Measurements from ENCODE around the gene PNRC2. TPM values are rescaled to one million over a fixed set of nuclear protein-coding genes. Genes with fewer than 3 reads are reported as not detected.
A peak's percentile ranks its signal among the peaks of the same experiment; 100 is the strongest.

The PNRC2 gene
- total RNA-seq, 4 donors from 2014 or later = 136 to 246 (median 207) TPM

- peaks cover 3 to 28% (median 9%) of the 10 kb centered on the region in 3 donors for H3K4me1 ChIP-seq
- peaks cover 10 to 71% of the 10 kb centered on the region in 2 donors for H3K36me3 ChIP-seq
- no peaks in the 10 kb centered on the region for H3K27me3 ChIP-seq
- no peaks in the 10 kb centered on the region for H3K9me3 ChIP-seq
- TF ChIP-seq EP300 (IDR thresholded peaks at IDR 0.05) (no peak), CTCF (IDR thresholded peaks at IDR 0.05) (no peak), POLR2AphosphoS5 (IDR thresholded peaks at IDR 0.05) (no peak), POLR2A (IDR thresholded peaks at IDR 0.05) (no peak)
- peak overlapping the region in 1 of 4 donors; percentile 5 for H3K27ac ChIP-seq
- H3K4me3 ChIP-seq = no peak overlapping the region
- ATAC-seq = no peak
Measured at GRCh38 chr1:23966973-23967493, 7.4 kb downstream of the PNRC2 start.

- peaks cover 3 to 27% (median 9%) of the 10 kb centered on the region in 3 donors for H3K4me1 ChIP-seq
- no peak for ATAC-seq
- H3K36me3 ChIP-seq = peaks cover 10 to 78% of the 10 kb centered on the region in 2 donors
- no peaks in the 10 kb centered on the region for H3K27me3 ChIP-seq
- no peak overlapping the region for H3K4me3 ChIP-seq
- 62 to 100% methylated on average over 1 to 2 of the region's 2 CpGs for WGBS, 2 donors (ENCODE audit: low coverage in 1 of 2)
- TF ChIP-seq POLR2A (IDR thresholded peaks at IDR 0.05) (no peak), POLR2AphosphoS5 (IDR thresholded peaks at IDR 0.05) (no peak), EP300 (IDR thresholded peaks at IDR 0.05) (no peak), CTCF (IDR thresholded peaks at IDR 0.05) (no peak)
- H3K9me3 ChIP-seq = no peaks in the 10 kb centered on the region
- H3K27ac ChIP-seq = no peak overlapping the region
Measured at GRCh38 chr1:23967871-23968270, 8.2 kb downstream of the PNRC2 start.

GRCh38 chr1:23977187-23977853 is 17.7 kb downstream of the PNRC2 start:
- Histone ChIP-seq H3K9me3 (no peaks in the 10 kb centered on the region), H3K27ac (peak overlapping the region; percentile 6 to 98 (median 56)), H3K4me1 (peaks cover 12 to 73% (median 19%) of the 10 kb centered on the region in 3 donors), H3K27me3 (no peaks in the 10 kb centered on the region), H3K4me3 (peak overlapping the region in 1 of 2 donors; percentile 23), H3K36me3 (peaks cover 0 to 22% of the 10 kb centered on the region in 2 donors)
- WGBS, 2 donors (ENCODE audit: low coverage in 1 of 2) = 40 to 57% methylated on average over 3 to 4 of the region's 4 CpGs
- TF ChIP-seq CTCF (IDR thresholded peaks at IDR 0.05) = no peak
- no peak for TF ChIP-seq POLR2A (IDR thresholded peaks at IDR 0.05)
- TF ChIP-seq POLR2AphosphoS5 (IDR thresholded peaks at IDR 0.05) = no peak
- no peak for TF ChIP-seq EP300 (IDR thresholded peaks at IDR 0.05)
- ATAC-seq = no peak

GRCh38 chr1:23977854-23978191 is 18.2 kb downstream of the PNRC2 start:
- ATAC-seq = no peak
- TF ChIP-seq EP300 (IDR thresholded peaks at IDR 0.05) = no peak
- no peak for TF ChIP-seq POLR2AphosphoS5 (IDR thresholded peaks at IDR 0.05)
- TF ChIP-seq POLR2A (IDR thresholded peaks at IDR 0.05) = no peak
- no peak for TF ChIP-seq CTCF (IDR thresholded peaks at IDR 0.05)
- Histone ChIP-seq H3K36me3 (peaks cover 0 to 17% of the 10 kb centered on the region in 2 donors), H3K4me1 (peaks cover 12 to 73% (median 19%) of the 10 kb centered on the region in 3 donors), H3K27me3 (no peaks in the 10 kb centered on the region), H3K27ac (peak overlapping the region in 2 of 4 donors; percentile 97 to 98), H3K9me3 (no peaks in the 10 kb centered on the region), H3K4me3 (peak overlapping the region in 1 of 2 donors; percentile 93)
- WGBS, 2 donors (ENCODE audit: low coverage in 1 of 2) = 58 to 91% methylated on average over 1 of the region's 1 CpG

- H3K36me3 ChIP-seq = peaks cover 0 to 7% of the 10 kb centered on the region in 2 donors
- no peak for ATAC-seq
- WGBS, 2 donors (ENCODE audit: low coverage in 1 of 2) = 0 to 5% methylated on average over 4 of the region's 4 CpGs
- no peaks in the 10 kb centered on the region for H3K9me3 ChIP-seq
- peak overlapping the region in 3 of 4 donors; percentile 97 to 98 (median 98) for H3K27ac ChIP-seq
- TF ChIP-seq POLR2AphosphoS5 (IDR thresholded peaks at IDR 0.05) = no peak
- TF ChIP-seq POLR2A (IDR thresholded peaks at IDR 0.05) = no peak
- no peak for TF ChIP-seq CTCF (IDR thresholded peaks at IDR 0.05)
- no peak for TF ChIP-seq EP300 (IDR thresholded peaks at IDR 0.05)
- no peaks in the 10 kb centered on the region for H3K27me3 ChIP-seq
- peaks cover 12 to 65% (median 19%) of the 10 kb centered on the region in 3 donors for H3K4me1 ChIP-seq
- peak overlapping the region; percentile 93 to 96 for H3K4me3 ChIP-seq
Measured at GRCh38 chr1:23978805-23979204, 19.2 kb downstream of the PNRC2 start.
